Activated naive CD4-positive, alpha-beta T cell treated with Interleukin-2 at 50 U/mL for 16 hours (primary cell): ENCODE results near the gene DET1.
"Not testable (repeated sequence)": the region's sequence is repeated elsewhere in the genome, so short reads cannot be mapped to it uniquely, and the experiment has no call there.

Experiments used
- DNase-seq: peaks from one replicate; pipeline ENCODE4 v3.0.0-alpha.2; 2020

The DET1 gene

DNA sequence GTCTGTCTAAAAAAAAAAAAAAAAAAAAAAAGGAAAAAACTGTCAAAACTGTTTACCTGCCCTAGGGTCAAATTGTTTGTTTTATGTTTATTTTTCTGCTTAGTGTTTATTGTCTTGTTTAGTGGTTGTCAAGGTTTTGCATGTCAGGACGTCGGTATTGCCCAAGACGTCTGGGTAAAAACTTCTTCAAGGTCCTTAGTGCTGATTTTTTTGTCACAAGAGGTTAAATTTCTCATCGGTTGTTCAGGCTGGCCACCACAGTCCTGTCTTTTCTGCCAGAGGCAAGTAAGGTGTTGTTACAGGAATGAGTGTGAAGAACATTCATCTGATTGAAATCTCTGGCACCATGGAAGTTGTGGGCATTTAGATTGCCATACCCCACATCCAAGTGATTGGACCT is 7.0 kb downstream of the DET1 start:
- DNase-seq, result no peak

DNA sequence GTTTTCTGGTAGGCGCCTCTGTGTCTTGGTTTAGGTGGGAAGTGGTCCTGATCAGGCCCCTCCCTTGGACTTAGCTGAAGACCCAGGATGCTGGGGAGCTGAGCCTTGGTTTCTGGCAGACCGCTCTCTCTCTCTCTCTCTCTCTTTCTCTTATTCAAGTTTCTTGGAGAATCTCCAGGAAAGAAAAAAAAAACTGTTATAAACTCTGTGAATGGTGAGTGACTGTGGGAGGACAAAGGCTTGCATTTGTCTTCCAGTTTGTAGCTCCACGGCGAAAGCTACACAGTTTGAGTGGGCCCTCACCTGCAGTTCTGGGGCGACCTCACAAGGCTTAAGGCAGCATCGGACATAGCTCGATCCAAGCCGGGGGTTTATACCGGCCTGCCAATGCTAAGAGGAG is 7.5 kb downstream of the DET1 start:
- DNase-seq, result no peak

DNA sequence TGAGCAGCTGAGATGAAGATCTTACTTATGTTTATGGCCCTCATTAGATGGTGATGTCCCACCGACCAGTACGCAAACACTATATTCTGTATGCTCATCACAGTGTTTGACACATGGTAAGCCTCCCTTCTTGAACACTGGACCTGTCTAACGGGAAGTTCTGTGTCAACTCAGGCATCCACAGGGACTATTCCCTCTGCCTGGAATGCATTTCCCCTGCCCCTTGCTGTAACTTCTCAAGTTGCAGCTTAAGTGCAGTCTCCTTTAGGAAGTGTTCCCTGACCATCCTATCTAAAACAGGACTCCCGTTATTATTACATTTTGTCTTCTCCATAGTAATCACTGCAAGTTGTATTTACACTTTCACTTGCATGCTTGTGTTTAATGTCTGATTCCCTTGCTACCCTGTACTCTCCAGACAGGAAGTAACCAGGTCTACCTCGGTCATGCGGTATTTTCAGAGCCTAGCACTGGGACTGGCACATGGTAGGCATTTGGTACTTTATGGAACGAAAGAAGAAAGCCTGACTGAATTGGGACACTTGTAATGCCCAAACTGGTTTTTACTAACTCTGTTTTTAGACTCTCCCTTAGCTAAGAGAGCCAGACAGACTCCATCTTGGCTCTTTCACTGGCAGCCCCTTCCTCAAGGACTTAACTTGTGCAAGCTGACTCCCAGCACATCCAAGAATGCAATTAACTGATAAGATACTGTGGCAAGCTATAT is 8.7 kb downstream of the DET1 start:
- no peak for DNase-seq

DNA sequence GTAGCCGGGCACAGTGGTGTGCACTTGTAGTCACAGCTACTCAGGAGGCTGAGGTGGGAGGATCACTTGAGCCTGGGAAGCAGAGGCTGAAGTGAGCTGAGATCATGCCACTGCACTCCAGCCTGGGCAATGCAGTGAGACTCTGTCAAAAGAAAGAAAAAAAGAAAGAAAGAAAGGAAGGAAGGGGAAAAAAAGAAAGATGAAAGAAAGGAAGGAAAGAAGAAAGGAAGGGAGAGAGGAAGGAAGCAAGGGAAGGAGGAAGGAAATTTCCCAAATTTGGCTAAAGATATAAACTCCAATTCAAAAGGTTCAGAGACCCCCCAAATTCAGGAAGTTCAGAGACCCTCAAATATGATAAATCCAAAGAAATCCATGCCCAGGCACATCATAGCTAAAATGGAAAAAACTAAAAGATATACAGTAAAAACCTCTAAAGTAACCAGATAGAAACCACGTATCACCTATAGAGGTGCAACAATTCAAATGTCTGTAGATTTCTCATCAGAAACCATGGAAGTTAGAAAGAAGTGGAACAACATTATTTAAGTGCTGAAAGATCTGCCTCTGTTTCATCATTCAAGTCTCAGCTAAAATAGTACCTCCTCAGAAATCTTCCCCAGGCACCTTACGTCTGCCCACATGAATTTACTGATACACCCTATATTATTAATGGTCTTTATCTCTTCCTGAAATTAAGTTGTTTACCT is 10.7 kb downstream of the DET1 start:
- no peak for DNase-seq

DNA sequence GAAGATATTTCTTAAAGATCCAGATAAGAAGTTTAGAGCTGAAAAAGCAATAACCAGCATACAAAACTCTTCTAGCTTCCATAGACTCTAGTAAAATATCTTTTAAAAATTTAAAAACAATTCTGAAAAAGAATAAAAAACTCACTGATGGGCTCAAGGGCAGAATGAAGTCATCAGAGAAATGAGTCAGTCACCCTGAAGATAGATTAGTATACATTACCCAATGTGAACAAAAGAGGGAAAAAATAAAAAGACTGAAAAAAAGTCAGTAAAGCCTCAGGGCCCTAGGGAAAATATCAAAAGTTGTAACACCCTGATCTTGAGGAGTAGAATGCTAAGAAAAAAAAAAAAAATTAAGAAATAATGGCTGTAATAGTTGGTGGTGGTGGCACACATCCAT is 11.4 kb downstream of the DET1 start:
- DNase-seq, result no peak

DNA sequence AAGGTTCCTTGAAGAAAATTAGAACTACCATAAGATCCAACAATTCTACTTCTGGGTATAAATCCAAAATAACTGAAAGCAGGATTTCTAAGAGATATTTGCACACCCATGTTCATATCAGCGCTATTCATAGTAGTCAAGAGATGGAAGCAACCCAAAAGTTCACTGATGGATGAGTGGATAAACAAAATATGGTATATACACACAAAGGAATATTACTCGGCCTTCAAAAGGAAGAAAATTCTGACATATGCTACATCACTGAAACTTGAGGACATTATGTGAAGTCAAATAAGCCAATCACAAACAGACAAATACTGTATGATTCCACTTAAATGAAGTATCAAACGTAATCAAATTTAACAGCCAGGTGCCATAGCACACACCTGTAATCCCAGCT is 13.1 kb downstream of the DET1 start:
- no peak for DNase-seq

DNA sequence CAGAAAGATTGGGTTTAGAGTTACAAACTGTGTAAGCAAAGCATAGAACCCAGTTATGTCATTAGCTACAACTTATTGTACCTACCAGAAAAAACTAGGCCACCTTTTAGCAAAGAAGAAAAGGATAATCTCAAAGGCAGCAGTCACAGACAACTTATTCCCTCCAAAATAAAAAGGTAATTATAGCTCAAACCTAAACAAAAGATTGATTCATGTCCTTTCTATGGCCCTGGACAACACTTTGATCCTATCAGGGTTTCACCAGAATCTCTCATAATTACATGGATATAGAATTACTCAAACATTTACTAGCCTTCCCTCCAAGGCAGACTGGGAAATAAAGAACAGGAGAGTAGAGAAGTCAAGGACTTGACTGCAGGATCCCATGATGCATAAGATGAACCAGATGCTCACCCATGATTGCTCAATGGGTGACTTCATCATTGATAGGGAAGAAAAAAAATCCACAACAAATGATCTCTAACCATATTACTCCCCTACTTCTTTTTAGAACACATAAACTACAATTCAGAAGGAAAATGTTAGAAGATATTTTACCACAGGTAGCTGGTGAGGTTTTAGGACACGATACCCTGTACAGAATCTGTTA is 17.4 kb downstream of the DET1 start:
- DNase-seq, result no peak

DNA sequence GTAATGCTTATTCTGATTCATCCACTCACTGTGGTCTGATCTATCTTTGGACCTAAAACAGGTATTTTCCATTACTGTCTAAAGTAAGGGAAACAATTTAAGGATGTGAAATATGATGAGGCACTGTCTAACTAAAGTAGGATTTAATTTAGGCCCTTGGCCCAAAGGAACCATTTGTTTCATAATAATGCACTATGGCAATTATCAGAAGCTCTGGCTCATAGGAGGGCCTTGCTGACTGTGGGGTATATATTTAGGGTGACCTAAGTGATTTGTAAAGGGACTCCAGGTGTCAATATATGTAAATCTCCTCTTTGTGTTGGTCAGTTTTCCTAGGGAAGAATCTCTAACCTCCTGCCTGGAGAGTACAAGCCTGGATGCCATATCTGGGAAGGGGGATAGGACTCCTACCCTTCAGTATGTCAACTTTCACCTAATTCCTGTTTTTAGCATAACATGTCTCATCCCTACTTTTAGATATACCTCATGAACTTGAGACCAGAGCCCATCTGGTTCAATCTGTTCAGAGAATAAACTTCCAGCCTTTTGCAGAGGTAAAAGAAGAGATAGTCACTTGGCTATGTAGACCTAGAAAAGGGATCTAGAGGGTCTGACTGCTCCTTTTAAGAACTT is 20.1 kb downstream of the DET1 start:
- DNase-seq, result no peak

DNA sequence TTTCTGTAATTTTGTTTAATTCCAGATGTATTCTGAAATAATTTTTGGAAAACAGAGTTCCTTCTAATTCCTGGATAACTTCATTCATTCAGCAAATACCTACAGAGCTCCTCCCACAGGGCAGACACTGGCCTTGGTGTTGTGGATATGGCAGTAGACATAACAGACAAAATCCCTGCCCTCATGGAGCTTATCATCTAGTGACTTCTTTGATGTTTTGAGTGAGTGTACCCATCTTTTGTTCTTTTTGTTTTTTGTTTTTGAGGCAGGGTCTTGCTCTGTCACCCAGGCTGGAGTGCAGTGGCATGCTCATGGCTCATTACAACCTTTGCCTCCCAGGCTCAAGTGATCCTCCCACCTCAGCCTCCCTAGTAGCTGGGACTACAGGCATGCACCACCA is 21.1 kb downstream of the DET1 start:
- no peak for DNase-seq

DNA sequence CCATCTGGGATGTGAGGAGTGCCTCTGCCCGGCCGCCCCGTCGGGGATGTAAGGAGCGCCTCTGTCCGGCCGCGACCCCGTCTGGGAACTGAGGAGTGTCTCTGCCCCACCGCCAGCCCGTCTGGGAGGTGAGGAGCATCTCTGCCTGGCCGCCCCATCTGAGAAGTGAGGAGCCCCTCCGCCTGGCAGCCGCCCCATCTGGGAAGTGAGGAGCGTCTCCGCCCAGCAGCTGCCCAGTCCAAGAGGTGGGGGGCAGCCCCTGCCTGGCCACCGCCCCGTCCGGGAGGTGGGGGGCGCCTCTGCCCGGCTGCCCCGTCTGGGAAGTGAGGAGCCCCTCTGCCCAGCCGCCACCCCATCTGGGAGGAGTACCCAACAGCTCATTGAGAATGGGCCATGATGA is 22.4 kb downstream of the DET1 start:
- DNase-seq, result not testable (repeated sequence)

DNA sequence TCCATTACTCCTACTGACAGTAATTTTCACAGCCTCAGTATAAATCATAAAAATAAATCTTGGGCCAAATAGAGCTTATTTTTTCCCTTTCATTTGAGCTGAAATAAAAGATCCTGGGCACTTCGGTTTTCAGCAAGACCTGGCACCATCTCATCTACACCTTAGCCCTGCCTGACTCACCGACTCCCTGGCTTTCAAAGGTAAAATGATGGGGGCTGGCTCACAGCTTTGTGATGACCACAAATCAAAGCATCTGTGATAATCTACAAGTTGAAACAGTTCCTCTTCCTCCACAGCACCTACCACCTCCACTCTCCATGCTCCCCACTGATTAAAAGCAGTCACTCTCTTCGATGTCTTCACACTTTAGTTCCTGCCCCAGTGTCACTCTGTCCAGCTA is 27.6 kb downstream of the DET1 start:
- DNase-seq, result no peak

DNA sequence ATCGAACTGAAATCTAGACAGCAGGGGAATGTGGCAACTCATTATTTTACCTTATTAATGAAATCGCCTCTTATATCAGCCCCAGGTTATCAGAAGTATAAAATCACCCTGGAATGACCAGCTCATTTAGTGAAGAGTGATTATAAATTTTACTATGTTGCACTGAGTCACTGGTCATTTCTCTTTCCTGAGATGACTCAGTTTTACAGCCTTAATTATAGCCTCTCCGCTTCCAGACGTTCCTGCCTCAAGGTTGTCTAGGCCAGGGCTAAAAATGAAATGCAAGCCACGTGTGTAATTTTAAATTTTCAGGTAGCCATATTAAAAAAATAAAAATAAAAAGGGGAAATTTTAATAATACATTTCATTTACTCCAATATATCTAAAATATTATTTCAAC is 33.3 kb downstream of the DET1 start:
- DNase-seq, result no peak

DNA sequence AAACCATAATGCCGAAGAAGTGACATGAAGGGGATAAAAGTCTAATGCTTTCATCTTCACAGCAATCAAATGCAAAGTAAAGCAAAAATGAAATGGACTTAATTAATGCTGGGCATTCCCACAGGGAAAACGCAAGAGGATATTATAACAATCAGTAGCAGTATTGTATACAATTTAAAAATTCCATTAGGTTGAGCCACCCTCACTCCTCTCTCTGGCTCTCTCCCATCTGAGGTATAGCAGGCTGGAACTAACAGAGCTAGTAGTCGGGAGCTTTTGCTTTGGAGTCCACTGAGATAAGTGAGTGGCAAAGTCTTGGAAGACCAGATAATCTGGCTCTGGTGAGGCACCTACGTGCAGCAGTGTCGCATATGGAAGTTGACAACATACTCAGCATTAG is 33.9 kb downstream of the DET1 start:
- no peak for DNase-seq

DNA sequence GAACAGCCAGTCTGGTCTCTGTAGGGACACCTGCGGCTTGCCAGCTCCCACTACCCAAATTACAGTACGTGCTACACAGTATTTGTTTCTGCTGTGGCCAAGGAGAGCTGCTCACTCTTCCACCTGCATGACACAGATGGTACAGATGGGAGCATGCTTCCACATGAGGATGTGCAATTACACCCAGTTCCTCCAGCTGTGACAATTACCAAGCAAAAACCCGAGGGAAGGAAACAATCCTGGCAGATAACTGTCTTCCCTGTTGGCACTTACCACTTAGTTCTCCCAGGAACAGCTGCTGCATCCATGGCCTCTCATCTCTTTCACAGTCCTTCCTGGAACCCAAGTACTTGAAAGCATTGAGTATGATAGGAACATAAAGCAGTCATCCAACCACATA is 34.4 kb downstream of the DET1 start:
- no peak for DNase-seq

DNA sequence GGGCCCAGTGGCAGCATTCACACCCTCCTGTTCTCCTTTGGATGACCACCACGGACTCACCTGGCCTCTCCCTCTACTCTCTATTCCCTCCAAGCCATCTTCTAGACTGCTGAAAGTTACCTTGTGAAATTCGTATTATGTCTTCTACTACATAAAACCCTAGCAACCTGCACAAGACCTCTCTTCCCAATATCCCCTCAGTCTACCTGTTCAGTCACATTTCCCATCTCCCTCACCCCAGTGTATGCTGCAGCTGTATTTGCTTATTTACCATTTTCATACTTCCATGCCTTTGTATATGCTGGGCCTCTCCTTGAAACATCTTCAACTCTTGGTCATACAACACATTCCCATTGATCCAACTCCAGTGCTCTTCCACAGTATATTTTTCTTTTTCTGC is 35.3 kb downstream of the DET1 start:
- DNase-seq, result no peak

DNA sequence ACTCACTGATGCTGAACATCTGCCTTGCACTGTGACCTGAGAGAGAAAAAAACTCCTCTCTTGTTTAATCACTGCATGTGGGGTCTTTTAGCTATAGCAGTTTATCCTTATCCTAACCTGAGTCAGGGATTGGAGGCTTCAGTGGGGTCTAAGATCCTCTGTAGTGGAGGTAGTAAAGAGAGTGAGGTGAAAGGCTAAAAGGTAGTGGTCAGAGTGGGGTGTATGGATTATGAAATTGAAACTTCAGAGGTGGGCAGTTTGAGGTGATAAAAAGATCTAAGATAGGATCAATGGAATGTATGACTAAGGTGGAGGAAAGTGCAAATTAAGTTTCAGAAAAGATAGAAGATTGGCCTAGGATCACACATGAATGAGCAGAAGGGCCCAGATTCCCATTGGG is 36.5 kb downstream of the DET1 start:
- no peak for DNase-seq

DNA sequence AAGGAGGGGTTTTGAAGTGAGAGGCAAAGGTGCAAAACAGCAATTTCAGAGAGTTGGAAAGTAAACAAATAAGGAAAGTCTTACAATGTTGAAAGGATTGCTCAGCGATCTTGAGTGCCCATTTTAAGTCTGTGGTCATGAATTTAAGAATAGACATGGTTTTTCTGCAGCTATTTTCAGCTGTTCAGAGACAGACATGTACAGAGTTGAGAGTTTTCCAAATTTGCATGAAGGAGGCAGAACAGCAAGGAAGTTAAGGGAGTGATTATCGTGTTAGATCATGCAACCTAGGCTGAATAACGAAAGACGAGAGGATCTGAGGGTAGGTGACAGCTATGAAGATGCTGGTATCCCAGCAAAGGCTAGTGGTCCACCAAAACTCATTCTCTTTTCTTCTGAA is 37.2 kb downstream of the DET1 start:
- DNase-seq, result no peak

DNA sequence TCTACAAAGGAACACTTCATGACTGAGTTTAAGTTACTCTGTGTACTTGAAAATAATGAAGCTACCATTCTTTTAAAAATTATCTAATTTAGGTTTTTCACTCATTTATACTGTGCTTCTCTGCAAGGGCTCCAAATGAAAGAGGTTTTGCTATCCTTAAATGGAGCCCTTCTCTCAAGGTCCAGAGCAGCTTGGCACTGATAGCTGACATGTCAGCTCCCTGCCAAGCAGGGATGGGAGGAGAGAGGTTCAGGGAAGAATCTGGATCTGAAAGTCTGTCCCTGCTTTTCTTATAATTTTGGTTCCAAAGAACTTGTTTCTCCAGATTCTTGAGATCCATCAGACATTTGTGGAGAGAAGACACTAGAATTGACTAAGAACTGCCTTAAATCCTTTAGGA is 39.9 kb downstream of the DET1 start:
- DNase-seq, result no peak

DNA sequence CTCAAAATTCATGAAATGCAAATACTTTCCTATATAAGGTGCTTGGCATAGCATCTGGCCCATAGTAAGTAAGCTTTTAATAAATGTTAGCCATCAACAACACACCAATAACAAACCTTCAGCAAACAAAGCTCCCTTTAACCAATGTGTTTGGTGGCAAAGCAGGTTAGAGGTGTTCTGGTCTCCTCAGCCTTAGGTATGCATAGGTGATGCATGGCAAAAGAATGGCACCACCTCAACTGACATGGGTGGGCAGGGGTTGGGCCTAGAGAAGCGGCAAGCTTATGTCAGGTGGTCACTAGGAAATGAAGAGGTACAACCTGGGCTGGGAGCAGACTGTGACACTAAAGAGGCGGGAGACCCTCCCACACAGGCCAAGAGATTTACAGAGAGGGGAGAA is 40.8 kb downstream of the DET1 start:
- DNase-seq, result no peak

DNA sequence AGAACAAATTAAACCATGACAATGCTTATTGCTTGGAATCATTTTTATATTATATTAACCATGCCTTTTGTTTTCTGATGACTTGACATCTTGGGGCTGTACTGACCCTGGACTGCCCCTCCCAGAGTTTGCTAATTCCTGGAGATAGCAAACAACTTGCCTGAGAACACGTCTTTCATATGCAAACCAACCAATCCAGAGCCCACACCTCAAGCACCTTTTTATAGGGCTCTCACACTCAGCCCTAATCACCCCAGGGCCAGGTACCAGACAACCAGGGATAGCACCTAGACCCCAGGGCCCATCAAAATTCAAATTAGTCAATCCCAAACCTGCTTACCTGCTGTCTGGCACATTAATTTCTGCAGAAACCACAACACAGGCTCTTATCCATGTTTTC is 42.0 kb downstream of the DET1 start:
- DNase-seq, result no peak

DNA sequence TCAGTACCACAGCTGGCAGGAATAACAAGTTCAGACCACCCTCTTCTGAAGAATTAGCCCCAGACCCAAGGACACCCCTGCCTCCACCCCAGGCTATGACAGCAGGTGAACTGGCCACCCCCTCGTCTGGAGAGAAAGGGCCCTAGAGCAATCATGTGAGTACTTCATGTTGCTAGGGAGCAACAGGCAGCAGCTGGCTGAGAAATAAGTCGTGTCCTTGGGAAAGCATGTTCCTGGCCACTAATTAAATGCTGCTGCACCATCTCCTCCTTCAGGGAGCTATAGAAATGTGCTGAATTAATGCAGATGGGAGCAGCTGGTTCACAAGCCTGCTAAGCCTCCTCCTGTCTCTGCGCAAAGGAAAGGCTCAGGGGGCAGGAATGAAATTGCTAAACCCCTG is 47.5 kb downstream of the DET1 start:
- DNase-seq, result no peak

DNA sequence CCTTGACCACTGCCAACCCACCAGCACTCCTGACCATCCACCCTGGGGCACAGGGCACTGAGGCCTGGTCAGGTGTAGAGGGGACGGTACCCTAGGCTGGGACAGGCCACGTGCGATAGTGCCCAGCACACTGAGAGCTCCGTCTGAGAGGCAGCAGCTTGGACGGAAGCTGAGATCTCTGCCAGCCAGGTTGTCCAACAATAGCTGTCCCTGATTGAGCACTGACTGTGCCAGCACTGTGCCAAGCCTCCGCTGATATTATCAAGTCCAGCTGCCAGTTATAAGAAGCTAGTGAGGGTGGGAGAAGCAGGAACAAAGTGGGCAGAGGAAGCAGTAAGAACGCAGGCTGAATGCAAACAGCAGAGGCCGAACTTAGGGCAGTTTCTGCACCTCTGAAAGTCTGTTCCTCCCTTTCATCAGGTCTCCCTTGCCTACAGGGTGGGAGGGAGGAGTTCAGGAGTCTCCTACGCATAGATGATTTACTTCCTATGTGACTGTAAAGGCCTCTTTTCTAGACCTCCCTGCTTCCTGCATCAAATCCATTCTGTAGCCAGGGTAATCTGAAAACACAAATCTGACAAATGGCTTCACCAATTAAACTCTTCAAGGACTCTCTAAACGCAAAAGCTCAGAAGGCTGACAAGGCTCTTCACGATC is 49.2 kb downstream of the DET1 start:
- no peak for DNase-seq

DNA sequence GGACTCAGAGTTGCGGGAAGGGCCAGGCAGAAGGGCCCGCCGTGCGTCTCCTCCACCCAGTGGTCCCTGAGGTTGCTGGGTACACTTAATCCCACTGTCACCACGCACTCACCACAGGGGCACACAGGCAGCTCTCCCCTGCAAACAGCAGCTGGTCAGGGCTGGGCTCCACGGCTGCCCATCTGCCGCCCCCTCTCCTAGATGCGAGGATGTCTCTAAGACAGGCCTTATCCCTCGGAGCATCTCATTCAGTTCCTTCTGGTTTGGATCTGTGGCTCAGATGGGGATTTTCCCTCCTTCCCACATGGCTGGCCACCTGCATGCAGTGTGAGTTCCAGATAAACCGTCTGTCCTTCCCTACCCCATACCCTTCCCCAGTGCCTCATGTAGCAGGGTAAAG is 52.6 kb downstream of the DET1 start:
- DNase-seq, result no peak

DNA sequence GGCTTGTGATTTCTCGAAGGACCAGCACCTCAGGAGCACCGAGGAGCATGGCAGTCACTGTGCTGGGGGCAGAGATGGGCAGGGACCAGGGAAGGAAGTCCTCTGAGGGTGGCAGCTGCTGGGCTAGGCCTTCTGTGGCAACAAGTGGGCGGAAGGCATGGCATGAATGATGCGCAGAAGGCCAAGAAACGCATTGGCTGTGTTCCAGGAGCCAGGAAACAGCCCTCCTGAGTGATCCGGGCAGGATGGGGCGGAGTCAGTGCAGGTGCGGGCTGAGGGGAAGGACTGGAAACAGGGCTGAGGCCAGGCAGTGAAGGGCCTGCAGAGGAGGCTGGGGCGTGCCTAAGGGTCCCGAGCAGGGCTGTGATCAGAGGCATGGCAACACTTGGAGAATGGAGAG is 55.3 kb downstream of the DET1 start:
- no peak for DNase-seq
